ENCODE data around the gene LDLR. TPM values are rescaled to one million over a fixed set of nuclear protein-coding genes. Genes with fewer than 3 reads are reported as not detected.
A peak's percentile ranks its signal among the peaks of the same experiment; 100 is the strongest.
"Not testable (repeated sequence)": the region's sequence is repeated elsewhere in the genome, so short reads cannot be mapped to it uniquely, and the experiment has no call there.

LDLR gene
- polyA plus RNA-seq, 1 donor = 17.7 TPM

DNA sequence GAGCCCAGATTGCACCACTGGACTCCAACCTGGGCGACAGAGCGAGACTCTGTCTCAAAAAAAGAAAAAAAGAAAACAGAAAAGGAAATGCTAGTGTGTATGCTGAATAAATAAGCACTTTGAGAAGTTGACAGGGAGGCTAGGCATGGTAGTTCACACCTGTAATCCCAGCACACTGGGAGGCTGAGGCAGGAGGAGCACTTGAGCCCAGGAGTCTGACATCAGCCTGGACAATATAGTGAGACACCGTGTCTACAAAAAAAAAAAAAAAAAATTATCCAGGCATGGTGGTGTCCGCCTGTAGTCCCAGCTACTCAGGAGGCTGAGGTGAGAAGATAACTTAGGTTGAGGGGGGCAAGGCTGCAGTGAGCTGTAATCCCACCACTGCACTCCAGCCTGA, 19.1 kb upstream of the LDLR start:
- no peak for DNase-seq (ENCODE audit: low read depth)

DNA sequence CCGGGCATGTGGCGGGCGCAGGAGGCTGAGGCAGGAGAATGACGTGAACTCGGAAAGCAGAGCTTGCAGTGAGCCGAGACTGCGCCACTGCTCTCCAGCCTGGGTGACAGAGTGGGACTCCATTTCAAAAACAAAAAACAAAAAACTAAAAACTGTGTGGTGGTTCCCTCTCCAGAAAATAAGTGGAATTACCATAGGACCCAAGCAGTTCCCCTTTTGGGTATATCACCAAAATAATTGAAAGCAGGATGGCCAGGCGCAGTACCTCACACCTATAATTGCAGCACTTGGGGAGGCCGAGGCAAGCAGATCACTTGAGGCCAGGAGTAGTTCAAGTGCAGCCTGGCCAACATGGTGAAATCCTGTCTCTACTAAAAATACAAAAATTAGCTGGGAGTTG, 15.7 kb upstream of the LDLR start:
- no peak for DNase-seq (ENCODE audit: low read depth)

DNA sequence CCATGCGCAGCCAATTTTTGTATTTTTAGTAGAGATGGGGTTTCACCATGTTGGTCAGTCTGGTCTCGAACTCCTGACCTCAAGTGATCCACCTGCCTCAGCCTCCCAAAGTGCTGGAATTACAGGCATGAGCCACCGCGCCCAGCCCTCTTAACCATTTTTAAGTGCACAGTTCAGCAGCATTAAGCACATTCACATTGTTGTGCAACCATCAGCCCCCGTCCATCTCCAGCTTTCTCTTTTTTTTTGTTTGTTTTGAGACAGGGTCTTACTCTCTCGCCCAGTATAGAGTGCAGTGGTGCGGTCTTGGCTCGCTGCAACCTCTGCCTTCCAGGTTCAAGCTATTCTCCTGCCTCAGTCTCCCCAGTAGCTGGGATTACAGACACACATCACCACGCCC, 12.5 kb upstream of the LDLR start:
- not testable (repeated sequence) for DNase-seq (ENCODE audit: low read depth)

DNA sequence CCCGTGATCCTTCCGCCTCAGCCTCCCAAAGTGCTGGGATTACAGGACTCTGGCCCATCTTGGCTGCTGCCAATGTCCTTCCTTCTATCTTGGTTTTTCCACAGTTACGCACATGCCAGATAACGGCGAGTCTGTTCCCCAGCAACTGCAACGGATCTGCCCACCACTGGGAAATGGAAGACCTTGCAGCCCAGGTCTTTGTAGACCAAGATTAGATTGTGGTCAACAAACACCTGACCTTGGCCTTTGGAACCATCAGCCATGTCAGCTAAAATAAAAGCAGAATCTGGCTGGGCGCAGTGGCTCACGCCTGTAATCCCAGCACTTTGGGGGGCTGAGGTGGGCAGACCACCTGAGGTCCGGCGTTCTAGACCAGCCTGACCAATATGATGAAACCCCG, 10.4 kb upstream of the LDLR start:
- no peak for DNase-seq (ENCODE audit: low read depth)

DNA sequence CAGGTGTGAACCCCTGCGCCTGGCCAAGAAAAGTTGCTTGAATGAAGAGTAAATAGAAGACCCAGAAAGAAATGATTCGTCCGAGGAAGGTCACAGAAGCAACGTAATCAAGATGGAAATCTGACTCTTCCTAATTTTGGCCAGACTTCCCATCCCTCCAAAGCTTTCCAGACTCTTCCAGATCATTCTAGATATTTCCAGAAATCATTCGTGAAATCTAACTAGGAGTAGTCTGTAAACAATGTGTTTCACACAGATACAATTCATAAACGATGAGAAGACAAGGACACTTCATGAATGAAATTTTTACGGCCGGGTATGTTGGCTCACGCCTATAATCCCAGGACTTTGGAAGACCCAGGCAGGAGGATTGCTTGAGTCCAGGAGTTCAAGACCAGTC, 9.3 kb upstream of the LDLR start:
- no peak for DNase-seq (ENCODE audit: low read depth)

DNA sequence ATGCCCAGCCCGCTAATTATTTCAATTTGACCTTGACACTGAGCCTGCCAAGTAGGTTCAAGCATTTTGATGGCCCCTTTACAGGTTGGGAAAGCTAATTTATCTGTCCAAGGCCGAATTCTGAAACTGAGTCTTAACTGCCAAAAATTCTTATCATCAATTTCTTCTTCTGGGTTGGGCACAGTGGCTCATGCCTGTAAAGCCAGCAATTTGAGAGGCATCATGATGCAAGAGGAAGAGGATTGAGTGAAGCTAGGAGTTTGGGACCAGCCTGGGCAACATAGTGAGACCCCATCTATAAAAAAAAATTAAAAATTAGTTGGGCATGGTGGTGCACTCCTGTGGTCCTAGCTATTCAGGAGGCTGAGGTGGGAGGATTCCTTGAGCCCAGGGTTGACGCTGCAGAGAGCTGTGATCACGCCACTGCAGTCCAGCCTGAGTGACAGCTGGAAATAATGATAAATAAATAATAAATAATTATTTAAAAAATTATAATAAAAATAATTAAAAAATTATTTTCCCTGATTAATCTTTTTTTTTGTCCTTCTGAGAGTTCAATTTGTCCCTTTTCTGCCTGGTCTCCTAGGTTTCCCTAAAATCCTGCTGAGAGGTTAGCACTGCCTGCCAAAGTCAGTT, 1.3 kb upstream of the LDLR start:
- no peak for DNase-seq (ENCODE audit: low read depth)

DNA sequence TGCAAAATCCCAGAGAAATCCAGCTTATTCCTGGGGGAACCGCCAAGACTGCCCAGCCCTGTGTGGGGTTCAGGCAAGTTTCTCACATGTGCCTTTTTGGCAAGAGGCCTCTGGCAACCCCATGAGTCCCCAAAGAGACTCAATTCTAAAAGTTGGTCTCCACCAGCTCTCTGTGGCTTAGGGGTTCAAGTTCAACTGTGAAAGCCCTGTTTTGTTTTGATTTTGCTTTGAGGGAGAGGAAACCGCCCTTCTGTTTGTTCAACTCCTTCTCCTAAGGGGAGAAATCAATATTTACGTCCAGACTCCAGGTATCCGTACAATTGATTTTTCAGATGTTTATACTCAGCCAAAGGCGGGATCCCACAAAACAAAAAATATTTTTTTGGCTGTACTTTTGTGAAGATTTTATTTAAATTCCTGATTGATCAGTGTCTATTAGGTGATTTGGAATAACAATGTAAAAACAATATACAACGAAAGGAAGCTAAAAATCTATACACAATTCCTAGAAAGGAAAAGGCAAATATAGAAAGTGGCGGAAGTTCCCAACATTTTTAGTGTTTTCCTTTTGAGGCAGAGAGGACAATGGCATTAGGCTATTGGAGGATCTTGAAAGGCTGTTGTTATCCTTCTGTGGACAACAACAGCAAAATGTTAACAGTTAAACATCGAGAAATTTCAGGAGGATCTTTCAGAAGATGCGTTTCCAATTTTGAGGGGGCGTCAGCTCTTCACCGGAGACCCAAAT, 583 bp upstream of the LDLR start:
- no peak for DNase-seq (ENCODE audit: low read depth)

DNA sequence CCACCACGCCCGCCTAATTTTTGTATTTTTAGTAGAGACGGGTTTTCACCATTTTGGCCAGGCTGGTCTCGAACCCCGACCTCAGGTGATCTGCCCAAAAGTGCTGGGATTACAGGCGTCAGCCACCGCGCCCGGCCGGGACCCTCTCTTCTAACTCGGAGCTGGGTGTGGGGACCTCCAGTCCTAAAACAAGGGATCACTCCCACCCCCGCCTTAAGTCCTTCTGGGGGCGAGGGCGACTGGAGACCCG, 676 bp downstream of the LDLR start:
- not testable (repeated sequence) for DNase-seq (ENCODE audit: low read depth)

DNA sequence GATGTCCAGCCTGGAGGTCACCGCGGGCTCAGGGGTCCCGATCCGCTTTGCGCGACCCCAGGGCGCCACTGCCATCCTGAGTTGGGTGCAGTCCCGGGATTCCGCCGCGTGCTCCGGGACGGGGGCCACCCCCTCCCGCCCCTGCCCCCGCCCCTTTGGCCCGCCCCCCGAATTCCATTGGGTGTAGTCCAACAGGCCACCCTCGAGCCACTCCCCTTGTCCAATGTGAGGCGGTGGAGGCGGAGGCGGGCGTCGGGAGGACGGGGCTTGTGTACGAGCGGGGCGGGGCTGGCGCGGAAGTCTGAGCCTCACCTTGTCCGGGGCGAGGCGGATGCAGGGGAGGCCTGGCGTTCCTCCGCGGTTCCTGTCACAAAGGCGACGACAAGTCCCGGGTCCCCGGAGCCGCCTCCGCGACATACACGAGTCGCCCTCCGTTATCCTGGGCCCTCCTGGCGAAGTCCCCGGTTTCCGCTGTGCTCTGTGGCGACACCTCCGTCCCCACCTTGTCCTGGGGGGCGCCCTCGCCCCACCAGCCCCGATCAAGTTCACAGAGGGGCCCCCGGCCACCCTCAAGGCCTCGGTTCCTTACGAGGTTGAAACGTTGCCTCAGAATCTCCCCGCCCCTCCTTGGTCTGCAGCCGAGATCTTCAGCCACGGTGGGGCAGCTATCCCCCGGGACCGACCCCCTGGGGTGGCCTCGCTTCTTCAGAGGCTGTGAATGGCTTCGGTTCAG, 1.2 kb downstream of the LDLR start:
- DNase-seq (ENCODE audit: low read depth) = no peak

DNA sequence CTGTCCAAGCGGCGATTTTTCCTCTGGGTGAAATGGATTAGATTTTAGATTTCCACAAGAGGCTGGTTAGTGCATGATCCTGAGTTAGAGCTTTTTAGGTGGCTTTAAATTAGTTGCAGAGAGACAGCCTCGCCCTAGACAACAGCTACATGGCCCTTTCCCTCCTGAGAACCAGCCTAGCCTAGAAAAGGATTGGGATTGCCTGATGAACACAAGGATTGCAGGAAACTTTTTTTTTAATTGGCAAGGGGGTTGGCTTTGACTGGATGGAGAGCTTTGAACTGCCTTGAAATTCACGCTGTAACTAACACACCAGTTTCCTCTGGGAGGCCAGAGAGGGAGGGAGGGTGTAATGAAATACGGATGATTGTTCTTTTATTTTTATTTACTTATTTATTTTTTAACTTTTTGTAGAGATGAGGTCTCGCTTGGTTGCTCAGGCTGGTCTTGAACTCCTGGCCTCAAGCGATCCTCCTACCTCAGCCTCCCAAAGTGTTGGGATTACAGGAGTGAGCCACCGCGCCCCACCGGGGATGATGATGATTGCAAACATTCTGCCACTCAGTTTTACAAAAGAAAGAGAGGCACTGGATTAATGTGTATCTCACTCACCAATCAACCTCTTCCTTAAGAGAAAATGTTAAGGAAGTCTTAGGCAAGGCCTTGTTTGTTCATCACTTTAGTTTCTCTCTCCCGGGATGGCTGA, 1.9 kb downstream of the LDLR start:
- DNase-seq (ENCODE audit: low read depth) = no peak

DNA sequence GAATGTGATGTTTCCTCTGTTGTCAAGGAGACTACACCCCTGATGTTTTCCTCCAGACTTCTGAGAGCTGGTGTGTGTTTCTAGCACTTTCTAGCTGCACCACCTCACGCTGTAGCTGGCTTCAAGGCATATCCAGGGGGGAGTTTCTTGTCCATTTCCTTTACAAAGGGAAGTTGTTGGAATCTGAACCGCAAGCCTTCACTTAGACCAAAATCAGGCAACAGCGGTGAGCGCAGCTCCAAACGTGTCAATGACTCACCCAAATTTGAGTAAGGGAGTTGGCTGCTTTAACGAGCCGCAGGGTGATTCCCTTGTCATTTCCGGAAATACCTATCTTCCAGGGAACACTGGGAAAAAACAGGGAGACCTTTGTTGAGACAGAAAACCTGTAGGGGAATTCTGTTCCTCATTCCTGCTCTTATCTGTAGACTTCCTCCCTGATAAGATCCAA, 2.5 kb downstream of the LDLR start:
- no peak for DNase-seq (ENCODE audit: low read depth)

DNA sequence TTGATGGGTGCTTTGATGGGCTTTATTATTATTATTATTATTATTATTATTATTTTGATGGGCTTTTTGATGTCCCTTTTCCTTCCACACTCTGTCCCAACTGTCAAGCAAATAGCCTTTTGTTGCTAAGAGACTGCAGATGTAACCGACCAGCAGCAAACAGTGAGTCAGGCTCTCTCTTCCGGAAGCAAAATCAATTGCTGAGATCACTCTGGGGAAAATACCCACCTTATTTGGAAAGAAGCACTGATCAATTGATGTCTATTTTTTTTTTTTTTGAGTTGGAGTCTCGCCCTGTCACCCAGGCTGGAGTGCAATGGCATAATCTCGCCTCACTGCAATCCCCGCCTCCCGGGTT, 2.9 kb downstream of the LDLR start:
- no peak for DNase-seq (ENCODE audit: low read depth)

DNA sequence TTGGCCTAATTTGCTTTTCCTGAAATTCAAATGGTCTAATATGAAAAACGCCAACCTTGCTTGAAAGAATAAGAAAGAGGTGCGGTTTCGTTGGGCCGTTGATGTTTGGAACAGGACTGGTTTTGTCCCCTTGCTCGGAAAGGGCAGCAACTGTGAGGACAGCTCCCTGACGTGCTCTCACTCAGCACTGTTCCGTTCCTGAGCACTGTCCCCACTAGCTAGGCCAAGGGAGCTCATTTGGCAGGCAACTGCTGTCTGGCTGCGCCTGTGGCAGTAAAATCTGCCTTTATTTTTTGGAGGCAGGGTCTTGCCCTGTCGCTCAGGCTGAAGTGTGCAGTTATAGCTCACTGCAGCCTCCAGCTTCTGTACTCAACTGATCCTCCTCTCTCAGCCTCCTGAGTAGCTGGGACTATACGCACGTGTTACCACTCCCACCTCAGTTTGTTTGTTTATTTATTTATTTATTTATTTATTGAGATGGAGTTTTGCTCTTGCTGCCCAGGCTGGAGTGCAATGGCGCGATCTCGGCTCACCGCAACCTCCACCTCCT, 4.5 kb downstream of the LDLR start:
- DNase-seq (ENCODE audit: low read depth) = no peak

DNA sequence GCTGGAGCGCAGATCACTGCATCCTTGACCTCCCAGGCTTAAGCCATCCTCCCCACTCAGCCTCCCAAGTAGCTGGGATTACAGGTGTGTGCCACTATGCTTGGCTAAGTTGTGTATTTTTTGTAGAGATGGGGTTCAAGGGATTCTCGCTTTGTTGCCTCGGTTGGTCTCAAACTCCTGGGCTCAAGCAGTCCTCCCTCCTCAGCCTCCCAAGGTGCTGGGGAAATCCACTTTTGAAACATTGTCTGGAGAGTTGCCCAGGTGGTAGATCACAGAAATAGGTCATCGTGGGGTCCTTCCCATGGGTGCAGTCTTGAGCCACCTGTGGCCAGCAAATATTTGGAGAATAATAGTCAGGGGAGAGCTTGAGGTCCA, 5.2 kb downstream of the LDLR start:
- no peak for DNase-seq (ENCODE audit: low read depth)

DNA sequence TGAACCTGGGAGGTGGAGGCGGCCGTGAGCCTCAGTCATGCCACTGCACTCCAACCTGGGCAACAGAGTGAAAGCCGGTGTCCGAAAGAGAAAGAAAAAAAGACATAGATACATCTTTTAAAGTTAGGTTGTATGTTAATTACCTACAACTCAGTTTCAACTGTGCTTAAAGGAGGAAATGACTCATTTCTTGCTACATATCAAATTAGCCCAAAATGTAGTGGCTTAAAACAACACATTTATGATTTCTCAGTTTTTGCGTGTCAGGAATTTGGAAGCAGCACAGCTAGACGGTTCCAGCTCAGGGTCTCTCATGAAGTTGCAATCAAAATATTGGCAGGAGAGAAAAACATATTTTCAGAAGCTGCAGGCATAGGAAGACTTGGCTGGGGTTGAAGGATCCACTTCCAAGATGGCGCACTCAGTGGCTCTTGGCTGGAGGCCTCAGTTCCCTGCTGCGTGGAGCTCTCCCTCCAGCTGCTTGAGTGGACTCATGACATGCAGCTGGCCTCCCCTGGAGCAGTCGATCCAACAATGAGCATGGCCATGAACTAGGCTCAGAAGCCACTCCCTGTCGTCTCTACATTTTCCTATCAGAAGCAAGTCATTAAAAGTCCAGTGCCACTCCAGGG, 7.1 kb downstream of the LDLR start:
- peak; percentile 86 for DNase-seq (ENCODE audit: low read depth)

DNA sequence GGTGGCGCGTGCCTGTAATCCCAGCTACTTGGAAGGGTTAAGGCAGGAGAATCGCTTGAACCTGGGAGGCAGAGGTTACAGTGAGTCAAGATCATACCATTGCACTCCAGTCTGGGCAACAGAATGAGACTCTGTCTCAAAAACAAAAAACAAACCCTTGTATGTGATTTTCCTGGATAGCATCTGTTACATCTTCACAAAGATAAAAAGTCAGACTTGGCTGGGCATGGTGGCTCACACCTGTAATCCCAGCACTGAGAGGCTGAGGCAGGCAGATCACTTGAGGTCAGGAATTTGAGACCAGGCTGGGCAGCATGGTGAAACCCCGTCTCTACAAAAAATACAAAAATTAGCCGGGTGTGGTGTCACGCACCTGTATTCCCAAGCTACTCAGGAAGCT, 8.1 kb downstream of the LDLR start:
- DNase-seq (ENCODE audit: low read depth) = not testable (repeated sequence)

DNA sequence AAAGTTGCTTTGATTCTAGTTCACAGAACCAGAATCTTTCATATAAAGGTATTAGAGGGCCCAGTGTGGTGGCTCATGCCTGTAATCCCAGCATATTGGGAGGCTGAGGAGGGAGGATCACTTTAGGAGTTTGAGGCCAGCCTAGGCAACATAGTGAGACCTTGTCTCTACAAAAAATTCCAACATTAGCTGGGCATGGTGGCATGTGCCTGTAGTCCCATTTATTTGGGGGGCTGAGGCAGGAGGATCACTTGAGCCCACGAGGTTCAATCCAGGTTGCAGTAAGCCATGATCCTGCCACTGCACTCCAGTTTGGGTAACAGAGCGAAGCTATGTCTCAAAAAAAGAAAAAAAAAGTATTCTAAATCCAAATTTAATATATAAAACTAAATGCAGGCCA, 9.1 kb downstream of the LDLR start:
- DNase-seq (ENCODE audit: low read depth) = no peak

DNA sequence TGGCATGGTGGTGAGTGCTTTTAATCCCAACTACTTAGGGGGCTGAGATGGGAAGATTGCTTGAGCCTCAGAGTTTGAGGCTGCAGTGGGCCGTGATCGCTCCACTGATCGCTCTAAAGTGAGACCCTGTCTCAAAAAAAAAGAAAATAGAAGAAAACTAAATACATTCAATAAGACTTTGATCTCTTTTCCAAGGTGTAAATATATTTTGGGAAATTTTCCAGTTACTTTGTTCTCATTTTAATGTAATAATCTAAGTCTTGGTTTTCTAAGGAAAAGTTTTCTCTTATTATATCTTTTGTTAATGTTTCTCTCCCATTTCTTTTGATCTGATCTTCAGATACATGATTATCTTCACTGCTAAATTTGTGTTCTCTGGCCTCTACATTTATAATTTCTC, 9.6 kb downstream of the LDLR start:
- DNase-seq (ENCODE audit: low read depth) = no peak

DNA sequence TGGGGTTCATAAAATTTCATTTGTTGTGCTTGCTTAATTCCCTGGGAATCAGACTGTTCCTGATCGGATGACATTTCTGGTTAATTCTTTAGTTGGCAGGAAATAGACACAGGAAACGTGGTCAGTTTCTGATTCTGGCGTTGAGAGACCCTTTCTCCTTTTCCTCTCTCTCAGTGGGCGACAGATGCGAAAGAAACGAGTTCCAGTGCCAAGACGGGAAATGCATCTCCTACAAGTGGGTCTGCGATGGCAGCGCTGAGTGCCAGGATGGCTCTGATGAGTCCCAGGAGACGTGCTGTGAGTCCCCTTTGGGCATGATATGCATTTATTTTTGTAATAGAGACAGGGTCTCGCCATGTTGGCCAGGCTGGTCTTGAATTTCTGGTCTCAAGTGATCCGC, 10.8 kb downstream of the LDLR start:
- no peak for DNase-seq (ENCODE audit: low read depth)

DNA sequence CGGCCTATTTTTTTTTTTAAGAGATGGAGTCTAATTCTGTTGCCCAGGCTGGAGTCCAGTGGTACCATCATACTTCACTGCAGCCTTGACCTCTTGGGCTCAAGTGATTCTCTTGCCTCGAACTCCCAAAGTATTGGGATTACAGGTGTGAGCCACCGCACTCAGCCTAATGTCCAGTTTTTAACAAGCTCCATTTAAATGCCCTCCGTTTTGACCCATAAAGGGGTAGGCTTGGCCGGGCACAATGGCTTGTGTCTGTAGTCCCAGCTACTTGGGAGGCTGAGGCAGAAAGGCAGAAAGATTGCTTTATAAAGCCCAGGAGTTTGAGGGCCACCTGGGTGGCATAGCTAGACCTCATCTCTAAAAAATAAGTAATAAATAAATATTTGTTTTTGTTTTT, 11.8 kb downstream of the LDLR start:
- DNase-seq (ENCODE audit: low read depth) = no peak

DNA sequence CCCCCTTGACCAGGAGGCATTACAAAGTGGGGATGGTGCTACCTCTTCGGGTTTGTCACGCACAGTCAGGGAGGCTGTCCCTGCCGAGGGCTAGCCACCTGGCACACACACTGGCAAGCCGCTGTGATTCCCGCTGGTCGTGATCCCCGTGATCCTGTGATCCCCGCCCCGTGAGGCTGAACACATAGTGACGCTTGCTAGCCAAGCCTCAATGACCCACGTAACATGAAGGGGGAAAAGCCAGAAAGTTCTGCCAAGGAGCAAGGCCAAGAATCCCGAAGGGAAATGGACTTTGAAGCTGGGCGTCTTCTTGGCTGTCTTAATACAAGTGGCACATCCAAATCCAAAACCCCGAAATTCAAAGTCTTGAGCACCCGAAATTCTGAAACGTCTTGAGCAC, 13.7 kb downstream of the LDLR start:
- DNase-seq (ENCODE audit: low read depth) = no peak

DNA sequence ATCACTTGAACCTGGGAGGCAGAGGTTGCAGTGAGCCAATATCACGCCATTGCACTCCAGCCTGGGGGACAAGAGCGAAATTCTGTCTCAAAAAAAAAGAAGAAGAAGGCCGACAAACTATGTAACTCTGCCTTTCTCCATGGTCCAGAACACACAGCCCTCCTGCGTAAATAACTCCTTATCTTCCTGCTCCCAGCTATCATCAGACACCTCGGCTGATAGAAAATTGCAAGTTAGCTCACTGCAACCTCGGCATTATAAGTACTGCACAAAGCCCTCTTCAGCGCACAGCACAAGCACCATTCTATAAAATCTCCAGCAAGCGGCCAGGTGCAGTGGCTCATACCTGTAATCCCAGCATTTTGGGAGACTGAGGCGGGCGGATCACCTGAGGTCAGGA, 14.4 kb downstream of the LDLR start:
- DNase-seq (ENCODE audit: low read depth) = not testable (repeated sequence)

All from forelimb muscle (tissue), 1 donor.